Stimulated activated naive CD8-positive, alpha-beta T cell treated with anti-CD3 and anti-CD28 coated beads, Interleukin-15, amount 100 ng/mL, for 72 hours (primary cell): ENCODE measurements around the gene MYO3A.

Source experiments
- ATAC-seq: fragments of 150-1000 bp; cut with Tn5 transposase; 2 replicates; pipeline ENCODE4 v1.10.0; 2021; ENCODE audit warnings: mild to moderate bottlenecking, moderate library complexity
- DNase-seq, 2 donors: peaks; one replicate each; pipeline ENCODE4 v3.0.0; 2021 to 2022
- H3K27ac Mint-ChIP-seq, 2 donors: one replicate each; pipeline ENCODE4 v1.8.0; 2022; ENCODE audit warnings: mild to moderate bottlenecking in 2 of 2, mixed read lengths in 2 of 2, moderate library complexity in 2 of 2
- H3K27me3 Mint-ChIP-seq: one replicate; pipeline ENCODE4 v1.8.0; 2022; ENCODE audit warnings: mixed read lengths
- H3K4me1 Mint-ChIP-seq: one replicate; pipeline ENCODE4 v1.8.0; 2022; ENCODE audit warnings: mild to moderate bottlenecking, mixed read lengths
- H3K4me3 Mint-ChIP-seq, 2 donors: one replicate each; pipeline ENCODE4 v1.8.0; 2022; ENCODE audit warnings: mild to moderate bottlenecking in 2 of 2, mixed read lengths in 2 of 2, moderate library complexity in 1 of 2
- H3K9me3 Mint-ChIP-seq, 2 donors: one replicate each; pipeline ENCODE4 v1.8.0; 2022; ENCODE audit warnings: mixed read lengths in 2 of 2

MYO3A gene

GRCh38 chr10:25933653-25934608, at the start of gene MYO3A:
MYO3A (plus strand) TSS chr10:25934229; CDS start chr10:25952111, 17,882 bp downstream.
- Mint-ChIP-seq H3K27me3 (peaks cover 62% of the 10 kb centered on the region), H3K9me3 (no peaks in the 10 kb centered on the region), H3K27ac (no peak within 1 kb of the TSS), H3K4me3 (peak within 1 kb of the TSS; percentile 79 to 92), H3K4me1 (peaks cover 10% of the 10 kb centered on the region)
- no peak for DNase-seq
- peak; percentile 61 for ATAC-seq

GRCh38 chr10:25888627-25889026, 45.4 kb upstream of the MYO3A start:
- Mint-ChIP-seq H3K4me3 (no peak overlapping the region), H3K4me1 (no peaks in the 10 kb centered on the region), H3K9me3 (peaks cover 0 to 7% of the 10 kb centered on the region in 2 donors), H3K27ac (no peak overlapping the region), H3K27me3 (peaks cover 22% of the 10 kb centered on the region)
- no peak for ATAC-seq
- DNase-seq: no peak

GRCh38 chr10:25890995-25891394, 43.0 kb upstream of the MYO3A start:
- no peak overlapping the region for H3K27ac Mint-ChIP-seq
- peaks cover 0 to 7% of the 10 kb centered on the region in 2 donors for H3K9me3 Mint-ChIP-seq
- H3K4me3 Mint-ChIP-seq: no peak overlapping the region
- DNase-seq (no peak), ATAC-seq (no peak)
- peaks cover 22% of the 10 kb centered on the region for H3K27me3 Mint-ChIP-seq
- no peaks in the 10 kb centered on the region for H3K4me1 Mint-ChIP-seq

- H3K4me1 Mint-ChIP-seq: no peaks in the 10 kb centered on the region
- H3K27me3 Mint-ChIP-seq: peaks cover 13% of the 10 kb centered on the region
- DNase-seq (no peak), ATAC-seq (no peak)
- H3K4me3 Mint-ChIP-seq: no peak overlapping the region
- H3K9me3 Mint-ChIP-seq: peaks cover 0 to 7% of the 10 kb centered on the region in 2 donors
- H3K27ac Mint-ChIP-seq: no peak overlapping the region
Observed at GRCh38 chr10:25895856-25896255, 38.2 kb upstream of the MYO3A start.

- no peak overlapping the region for H3K27ac Mint-ChIP-seq
- H3K27me3 Mint-ChIP-seq: peaks cover 17% of the 10 kb centered on the region
- H3K9me3 Mint-ChIP-seq: peaks cover 0 to 7% of the 10 kb centered on the region in 2 donors
- no peaks in the 10 kb centered on the region for H3K4me1 Mint-ChIP-seq
- H3K4me3 Mint-ChIP-seq: no peak overlapping the region
- no peak for DNase-seq
- no peak for ATAC-seq
Observed at GRCh38 chr10:25896421-25896820, 37.6 kb upstream of the MYO3A start.

- no peaks in the 10 kb centered on the region for H3K4me1 Mint-ChIP-seq
- DNase-seq: no peak
- ATAC-seq: no peak
- H3K27me3 Mint-ChIP-seq: peaks cover 13% of the 10 kb centered on the region
- H3K27ac Mint-ChIP-seq: no peak overlapping the region
- no peak overlapping the region for H3K4me3 Mint-ChIP-seq
- H3K9me3 Mint-ChIP-seq: peaks cover 0 to 4% of the 10 kb centered on the region in 2 donors
Observed at GRCh38 chr10:25899304-25899703, 34.7 kb upstream of the MYO3A start.

GRCh38 chr10:25901199-25901598, 32.8 kb upstream of the MYO3A start:
- H3K4me1 Mint-ChIP-seq: no peaks in the 10 kb centered on the region
- no peak overlapping the region for H3K27ac Mint-ChIP-seq
- peaks cover 0 to 4% of the 10 kb centered on the region in 2 donors for H3K9me3 Mint-ChIP-seq
- H3K27me3 Mint-ChIP-seq: peaks cover 13% of the 10 kb centered on the region
- ATAC-seq (no peak), DNase-seq (no peak)
- no peak overlapping the region for H3K4me3 Mint-ChIP-seq

GRCh38 chr10:25902002-25902401, 32.0 kb upstream of the MYO3A start:
- Mint-ChIP-seq H3K27ac (no peak overlapping the region), H3K4me1 (no peaks in the 10 kb centered on the region), H3K27me3 (peaks cover 13% of the 10 kb centered on the region), H3K9me3 (peaks cover 0 to 4% of the 10 kb centered on the region in 2 donors), H3K4me3 (no peak overlapping the region)
- ATAC-seq (no peak), DNase-seq (no peak)

- no peak overlapping the region for H3K27ac Mint-ChIP-seq
- H3K4me1 Mint-ChIP-seq: no peaks in the 10 kb centered on the region
- no peak overlapping the region for H3K4me3 Mint-ChIP-seq
- no peak for ATAC-seq
- peaks cover 1% of the 10 kb centered on the region for H3K27me3 Mint-ChIP-seq
- DNase-seq: no peak
- H3K9me3 Mint-ChIP-seq: no peaks in the 10 kb centered on the region
Observed at GRCh38 chr10:25907261-25907660, 26.8 kb upstream of the MYO3A start.

- H3K27me3 Mint-ChIP-seq: no peaks in the 10 kb centered on the region
- no peaks in the 10 kb centered on the region for H3K9me3 Mint-ChIP-seq
- H3K4me3 Mint-ChIP-seq: no peak overlapping the region
- no peaks in the 10 kb centered on the region for H3K4me1 Mint-ChIP-seq
- DNase-seq (no peak), ATAC-seq (no peak)
- H3K27ac Mint-ChIP-seq: no peak overlapping the region
Observed at GRCh38 chr10:25912866-25913265, 21.2 kb upstream of the MYO3A start.

- Mint-ChIP-seq H3K27me3 (no peaks in the 10 kb centered on the region), H3K4me3 (no peak overlapping the region), H3K9me3 (no peaks in the 10 kb centered on the region), H3K4me1 (no peaks in the 10 kb centered on the region), H3K27ac (no peak overlapping the region)
- no peak for DNase-seq
- no peak for ATAC-seq
Observed at GRCh38 chr10:25914776-25915175, 19.3 kb upstream of the MYO3A start.

GRCh38 chr10:25934621-25935139, 651 bp downstream of the MYO3A start:
- H3K9me3 Mint-ChIP-seq: no peaks in the 10 kb centered on the region
- peak; percentile 69 for ATAC-seq

GRCh38 chr10:25938405-25938804, 4.4 kb downstream of the MYO3A start:
- Mint-ChIP-seq H3K4me3 (no peak overlapping the region), H3K9me3 (no peaks in the 10 kb centered on the region), H3K4me1 (peaks cover 10% of the 10 kb centered on the region), H3K27me3 (peaks cover 44% of the 10 kb centered on the region), H3K27ac (no peak overlapping the region)
- DNase-seq: no peak
- ATAC-seq: no peak

More at GRCh38 chr10:25934621-25935139, 651 bp downstream of the MYO3A start:
- peak overlapping the region; percentile 79 to 92 for H3K4me3 Mint-ChIP-seq
- peak; percentile 17 to 33 for DNase-seq
- peaks cover 62% of the 10 kb centered on the region for H3K27me3 Mint-ChIP-seq
- H3K27ac Mint-ChIP-seq: no peak overlapping the region
- peaks cover 10% of the 10 kb centered on the region for H3K4me1 Mint-ChIP-seq

GRCh38 chr10:25944771-25945170, 10.7 kb downstream of the MYO3A start:
- no peak overlapping the region for H3K27ac Mint-ChIP-seq
- H3K9me3 Mint-ChIP-seq: peaks cover 11 to 14% of the 10 kb centered on the region in 2 donors
- H3K27me3 Mint-ChIP-seq: peaks cover 22% of the 10 kb centered on the region
- DNase-seq (no peak), ATAC-seq (no peak)
- no peak overlapping the region for H3K4me3 Mint-ChIP-seq
- H3K4me1 Mint-ChIP-seq: no peaks in the 10 kb centered on the region

GRCh38 chr10:25952857-25953256, 18.8 kb downstream of the MYO3A start:
- DNase-seq (no peak), ATAC-seq (no peak)
- Mint-ChIP-seq H3K4me1 (no peaks in the 10 kb centered on the region), H3K9me3 (peaks cover 10 to 14% of the 10 kb centered on the region in 2 donors), H3K4me3 (no peak overlapping the region), H3K27ac (no peak overlapping the region), H3K27me3 (peaks cover 13% of the 10 kb centered on the region)

- ATAC-seq: no peak
- no peak overlapping the region for H3K4me3 Mint-ChIP-seq
- H3K27me3 Mint-ChIP-seq: peaks cover 16% of the 10 kb centered on the region
- no peak overlapping the region for H3K27ac Mint-ChIP-seq
- H3K9me3 Mint-ChIP-seq: peaks cover 12 to 24% of the 10 kb centered on the region in 2 donors
- H3K4me1 Mint-ChIP-seq: no peaks in the 10 kb centered on the region
- DNase-seq: no peak
Observed at GRCh38 chr10:25954851-25955250, 20.8 kb downstream of the MYO3A start.
